ENCODE results near the gene CDK4. TPM values are rescaled to one million over a fixed set of nuclear protein-coding genes. Genes with fewer than 3 reads are reported as not detected.

CDK4 gene
- total and polyA plus RNA-seq, 2 of the 13 experiments (the other 11 are each of a cell fraction or from before 2014, with no cell fraction given): 191 to 209 TPM

- TF ChIP-seq ZNF276 (CRISPR knock-in tag; IDR thresholded peaks at IDR 0.05; ENCODE audit: low read depth) (no peak), ZNF740 (CRISPR knock-in tag; IDR thresholded peaks at IDR 0.05) (no peak), ZGPAT (CRISPR knock-in tag; IDR thresholded peaks at IDR 0.05) (no peak)
Observed at GRCh38 chr12:57763881-57764661, 12.0 kb upstream of the CDK4 start (continued).

GRCh38 chr12:57762463-57762862 lies 10.4 kb upstream of the CDK4 start:
- FAIRE-seq (no peak), DNase-seq (ENCODE audit: low spot score) (no peak), ATAC-seq (no peak)
- Histone ChIP-seq H3K27me3 (ENCODE audit: control insufficient read depth in 1 of 2, insufficient read depth in 2 of 2, low read length in 2 of 2) (peaks cover 0 to 6% of the 10 kb centered on the region in 2 experiments; a peak in 1 of 5 replicates), H3K27ac (ENCODE audit: extremely low read length, insufficient read depth, low read length) (no peak overlapping the region), H4K20me1 (ENCODE audit: insufficient read depth, low read length) (no peaks in the 10 kb centered on the region), H3K9ac (ENCODE audit: insufficient read depth, low read depth, low read length) (no peak overlapping the region), H3K9me3 (ENCODE audit: low read length) (no peaks in the 10 kb centered on the region), H2AFZ (ENCODE audit: low read length) (no peak overlapping the region), H3K4me2 (ENCODE audit: low read depth, low read length) (no peak overlapping the region), H3K4me1 (ENCODE audit: insufficient read depth, low read length) (peaks cover 36% of the 10 kb centered on the region), H3K79me2 (ENCODE audit: insufficient read depth, low read length) (no peaks in the 10 kb centered on the region), H3K4me3 (replicated peaks in 1 of 3; ENCODE audit: insufficient read depth in 1 of 3, low read depth in 2 of 3, low read length in 3 of 3) (no peak overlapping the region), H3K36me3 (replicated peaks in 1 of 2; ENCODE audit: control insufficient read depth in 1 of 2, insufficient read depth in 2 of 2, low read length in 2 of 2) (no peaks in the 10 kb centered on the region; a peak in 1 of 5 replicates)
- TF ChIP-seq POGZ (CRISPR knock-in tag; IDR thresholded peaks at IDR 0.05) (no peak), XBP1 (CRISPR knock-in tag; IDR thresholded peaks at IDR 0.05) (no peak), ZSCAN9 (CRISPR knock-in tag; IDR thresholded peaks at IDR 0.05; ENCODE audit: borderline replicate concordance) (no peak), MTA3 (CRISPR knock-in tag; IDR thresholded peaks at IDR 0.05) (no peak), NR2C2 (CRISPR knock-in tag; IDR thresholded peaks at IDR 0.05; ENCODE audit: borderline replicate concordance) (no peak), ZNF660 (CRISPR knock-in tag; IDR thresholded peaks at IDR 0.05; ENCODE audit: borderline replicate concordance, low read depth) (no peak), SNAPC5 (CRISPR knock-in tag; IDR thresholded peaks at IDR 0.05; ENCODE audit: borderline replicate concordance) (no peak), KMT2A (CRISPR knock-in tag; IDR thresholded peaks at IDR 0.05) (no peak), KDM4B (CRISPR knock-in tag; IDR thresholded peaks at IDR 0.05) (no peak), ZNF619 (CRISPR knock-in tag; IDR thresholded peaks at IDR 0.05) (no peak), ZBTB25 (CRISPR knock-in tag; IDR thresholded peaks at IDR 0.05) (no peak)
- TF ChIP-seq, protein P1, sequence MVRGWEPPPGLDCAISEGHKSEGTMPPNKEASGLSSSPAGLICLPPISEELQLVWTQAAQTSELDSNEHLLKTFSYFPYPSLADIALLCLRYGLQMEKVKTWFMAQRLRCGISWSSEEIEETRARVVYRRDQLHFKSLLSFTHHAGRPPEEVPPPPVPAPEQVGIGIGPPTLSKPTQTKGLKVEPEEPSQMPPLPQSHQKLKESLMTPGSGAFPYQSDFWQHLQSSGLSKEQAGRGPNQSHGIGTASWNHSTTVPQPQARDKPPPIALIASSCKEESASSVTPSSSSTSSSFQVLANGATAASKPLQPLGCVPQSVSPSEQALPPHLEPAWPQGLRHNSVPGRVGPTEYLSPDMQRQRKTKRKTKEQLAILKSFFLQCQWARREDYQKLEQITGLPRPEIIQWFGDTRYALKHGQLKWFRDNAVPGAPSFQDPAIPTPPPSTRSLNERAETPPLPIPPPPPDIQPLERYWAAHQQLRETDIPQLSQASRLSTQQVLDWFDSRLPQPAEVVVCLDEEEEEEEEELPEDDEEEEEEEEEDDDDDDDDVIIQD (CRISPR knock-in tag; IDR thresholded peaks at IDR 0.05; ENCODE audit: low read depth): no peak
- 91% methylated on average over 2 of the region's 2 CpGs for WGBS (ENCODE audit: low lambda C conversion rate)
- POLR2A ChIA-PET: no interaction called here
- CTCF ChIA-PET (ENCODE audit: low intra/inter-chr PET ratio, low total read pairs): no interaction called here
- in situ Hi-C loops (cut with HindIII; ENCODE audit: extremely low pct_ligation_motif_present, low pct_unique_long_range_greater_than_20kb) (no loop called here), intact Hi-C loops (cut with micrococcal nuclease; ENCODE audit: unreplicated experiment) (no loop called here)
- BruUV-seq (replicated peaks): no TSS peak
